GM21737 (cell line): ENCODE data around the gene KRTCAP2.

Source experiments
- ATAC-seq: cut with Tn5 transposase; IDR thresholded peaks from one replicate; pipeline ENCODE4 v1.9.1; 2021; ENCODE audit warnings: mild to moderate bottlenecking, moderate library complexity; ENCODE audit not compliant: unreplicated experiment

KRTCAP2 gene

GRCh38 chr1:155184835-155185782 lies 12.0 kb upstream of the KRTCAP2 start:
- ATAC-seq = peak; percentile 77

GRCh38 chr1:155184351-155184811 lies 11.3 kb upstream of the KRTCAP2 start:
- no peak for ATAC-seq

- no peak for ATAC-seq
Measured at GRCh38 chr1:155183775-155184221, 10.7 kb upstream of the KRTCAP2 start.

GRCh38 chr1:155182052-155182550 lies 9.0 kb upstream of the KRTCAP2 start:
- no peak for ATAC-seq

- no peak for ATAC-seq
Measured at GRCh38 chr1:155181371-155182051, 8.4 kb upstream of the KRTCAP2 start.

GRCh38 chr1:155179112-155180031 lies 6.3 kb upstream of the KRTCAP2 start:
- no peak for ATAC-seq

GRCh38 chr1:155178441-155179111 lies 5.5 kb upstream of the KRTCAP2 start:
- ATAC-seq = no peak

GRCh38 chr1:155177918-155178281 lies 4.8 kb upstream of the KRTCAP2 start:
- no peak for ATAC-seq

GRCh38 chr1:155177192-155177917 lies 4.3 kb upstream of the KRTCAP2 start:
- no peak for ATAC-seq

GRCh38 chr1:155176544-155177071 lies 3.5 kb upstream of the KRTCAP2 start:
- no peak for ATAC-seq

GRCh38 chr1:155175927-155176371 lies 2.8 kb upstream of the KRTCAP2 start:
- ATAC-seq = no peak

GRCh38 chr1:155175281-155175926 lies 2.3 kb upstream of the KRTCAP2 start:
- ATAC-seq = no peak

- ATAC-seq = no peak
Measured at GRCh38 chr1:155174324-155175280, 1.5 kb upstream of the KRTCAP2 start.

- no peak for ATAC-seq
Measured at GRCh38 chr1:155173478-155174323, 597 bp upstream of the KRTCAP2 start, which contains the start of gene TRIM46. Gene TRIM46, plus strand, starts transcription at chr1:155173849. Its CDS starts 118 bp downstream, at chr1:155173967.

- no peak for ATAC-seq
Measured at GRCh38 chr1:155171836-155172731, 1.0 kb downstream of the KRTCAP2 start.
